Caco-2 (cell line): ENCODE measurements around the gene PPP1R16B. TPM values are rescaled to one million over a fixed set of nuclear protein-coding genes. Genes with fewer than 3 reads are reported as not detected.
A peak's percentile ranks its signal among the peaks of the same experiment; 100 is the strongest.

Experiments
- BruUV-seq: library from RNA; stranded (reverse); fragments of 400-500 nt; replicated peaks from 2 replicates; lab custom pipeline; 2021; lab: Mats Ljungman, UMichigan
- CTCF ChIA-PET: fragments of 300-600 bp; sonication (Branson Sonifier 250); formaldehyde crosslinking; loops from one replicate; lab custom pipeline; 2022; ENCODE audit warnings: antibody characterized with exemption; lab: Charles Lee
- POLR2A ChIA-PET: fragments of 300-600 bp; sonication (Branson Sonifier 250); formaldehyde crosslinking; loops from one replicate; lab custom pipeline; 2022; ENCODE audit warnings: antibody characterized with exemption; lab: Charles Lee
- DNase-seq, 2 experiments: peaks; one replicate each; pipeline versions ENCODE4 v3.0.0 to v3.0.0-alpha.2; 2020 to 2022
- H3K27me3 ChIP-seq: replicated peaks from 2 replicates; pipeline ENCODE4 v1.6.0; 2011; ENCODE audit warnings: low read length; ENCODE audit not compliant: control insufficient read depth, insufficient read depth
- H3K36me3 ChIP-seq: 2 replicates; pipeline ENCODE4 v1.5.1; 2011; ENCODE audit warnings: low read length; ENCODE audit not compliant: control insufficient read depth, insufficient read depth
- H3K4me1 ChIP-seq: fragments of 250-450 bp; sonication (Bioruptor Pico); 2 replicates; pipeline ENCODE4 v1.5.1; 2020; ENCODE audit warnings: mild to moderate bottlenecking
- H3K4me3 ChIP-seq: 2 replicates; pipeline ENCODE4 v1.5.1; 2011; ENCODE audit warnings: low read depth, mild to moderate bottlenecking, control low read depth, low read length
- H3K9me3 ChIP-seq: fragments of 250-450 bp; sonication (Bioruptor Pico); 2 replicates; pipeline ENCODE4 v1.5.1; 2020; ENCODE audit warnings: mild to moderate bottlenecking, moderate library complexity
- H3K27ac Mint-ChIP-seq: one replicate; pipeline ENCODE4 v1.8.0; 2022; ENCODE audit warnings: mixed read lengths; ENCODE audit not compliant: unreplicated experiment
- H3K27me3 Mint-ChIP-seq: one replicate; pipeline ENCODE4 v1.8.0; 2022; ENCODE audit warnings: mixed read lengths; ENCODE audit not compliant: insufficient read depth, unreplicated experiment
- H3K36me3 Mint-ChIP-seq: one replicate; pipeline ENCODE4 v1.8.0; 2022; ENCODE audit warnings: mild to moderate bottlenecking, mixed read lengths; ENCODE audit not compliant: insufficient read depth, unreplicated experiment
- H3K4me1 Mint-ChIP-seq: one replicate; pipeline ENCODE4 v1.8.0; 2022; ENCODE audit warnings: low read depth, mixed read lengths; ENCODE audit not compliant: unreplicated experiment
- H3K4me3 Mint-ChIP-seq: one replicate; pipeline ENCODE4 v1.8.0; 2022; ENCODE audit warnings: mild to moderate bottlenecking, moderate library complexity, mixed read lengths; ENCODE audit not compliant: unreplicated experiment
- H3K9me3 Mint-ChIP-seq: one replicate; pipeline ENCODE4 v1.8.0; 2022; ENCODE audit warnings: mixed read lengths; ENCODE audit not compliant: unreplicated experiment
- CTCF ChIP-seq, 2 experiments: fragments of 200-600 bp in 1 of 2; IDR thresholded peaks; 1 replicate in 1 of 2; 2 replicates in 1 of 2; pipeline versions ENCODE4 v1.5.1 to v1.8.0; 2011 to 2022; ENCODE audit warnings: antibody characterized with exemption in 1 of 2, control low read depth in 1 of 2, inconsistent platforms in 1 of 2, low read depth in 1 of 2, low read length in 1 of 2, mild to moderate bottlenecking in 1 of 2, moderate library complexity in 1 of 2; ENCODE audit not compliant: insufficient read depth in 1 of 2, severe bottlenecking in 1 of 2, unreplicated experiment in 1 of 2
- intact Hi-C: fragments of 100-400 bp; cut with micrococcal nuclease; formaldehyde crosslinking; loops from one replicate; pipeline ENCODE4 v1.10.0; 2022; ENCODE audit not compliant: unreplicated experiment
- total RNA-seq: library from RNA; stranded (reverse); gene quantifications from 2 replicates; pipeline ENCODE4 v1.2.3, GENCODE V29; 2022

The PPP1R16B gene
- total RNA-seq, 1 experiment from 2014 or later: not detected

GRCh38 chr20:38951611-38952010 is 146.1 kb downstream of the PPP1R16B start:
- CTCF ChIA-PET: interaction anchor here (0.6 to 0.7 kb wide), 2 partner anchors 25 to 261 kb away, joined by 3 read pairs; partner anchors contain the start of gene FAM83D
- Mint-ChIP-seq H3K27ac (no peak overlapping the region), H3K4me1 (peaks cover 6% of the 10 kb centered on the region), H3K4me3 (no peak overlapping the region), H3K9me3 (no peaks in the 10 kb centered on the region), H3K36me3 (peaks cover 85% of the 10 kb centered on the region), H3K27me3 (no peaks in the 10 kb centered on the region)
- no peak for DNase-seq
- H3K9me3 ChIP-seq: no peaks in the 10 kb centered on the region
- intact Hi-C loops: no loop called here
- H3K4me3 ChIP-seq: no peak overlapping the region
- POLR2A ChIA-PET: no interaction called here
- no peaks in the 10 kb centered on the region for H3K4me1 ChIP-seq
- peaks cover 18% of the 10 kb centered on the region for H3K36me3 ChIP-seq
- TF ChIP-seq CTCF (IDR thresholded peaks at IDR 0.05; ENCODE audit: insufficient read depth in 1 of 2, low read depth in 1 of 2, low read length in 1 of 2, severe bottlenecking in 1 of 2, unreplicated experiment in 1 of 2): no peak
- no TSS peak for BruUV-seq
- H3K27me3 ChIP-seq: no peaks in the 10 kb centered on the region

GRCh38 chr20:38952153-38952552 is 146.7 kb downstream of the PPP1R16B start:
- peaks cover 79% of the 10 kb centered on the region for H3K36me3 Mint-ChIP-seq
- peaks cover 17% of the 10 kb centered on the region for H3K36me3 ChIP-seq

DNA sequence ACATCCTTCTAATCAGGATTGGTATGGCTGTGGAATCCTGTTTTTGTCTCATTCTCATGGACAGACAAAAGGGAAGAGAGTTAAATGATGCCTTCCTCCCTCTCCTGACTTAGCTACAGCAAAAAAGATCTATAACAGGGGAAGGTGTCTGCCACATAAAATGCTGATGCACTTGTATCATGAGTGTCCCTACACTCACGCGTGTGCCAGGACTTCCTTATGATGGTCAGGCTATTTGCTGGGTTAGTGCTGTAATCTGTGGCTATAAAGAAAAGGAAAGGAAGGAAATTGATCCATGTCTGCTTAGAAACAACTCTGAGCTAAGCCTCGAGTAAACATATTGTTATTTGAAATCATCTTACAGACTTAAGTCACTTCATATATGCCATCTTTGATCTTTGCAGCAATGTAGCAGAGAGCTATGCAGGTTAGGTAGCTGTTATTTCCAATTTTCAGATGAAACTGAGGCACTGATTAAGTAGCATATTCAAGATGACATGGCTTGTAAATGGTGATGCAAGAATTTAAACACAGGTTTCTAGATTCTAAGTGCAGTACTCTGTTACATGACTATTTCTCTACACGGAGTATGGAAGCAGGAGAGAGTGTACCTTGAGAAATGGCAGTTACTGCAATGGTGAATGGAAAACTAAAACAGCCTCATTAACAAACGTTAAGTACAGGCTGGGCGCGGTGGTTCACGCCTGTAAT is 148.3 kb downstream of the PPP1R16B start:
- peaks cover 6% of the 10 kb centered on the region for H3K4me1 Mint-ChIP-seq
- Histone ChIP-seq H3K9me3 (no peaks in the 10 kb centered on the region), H3K27me3 (no peaks in the 10 kb centered on the region), H3K36me3 (peaks cover 11% of the 10 kb centered on the region), H3K4me3 (no peak overlapping the region), H3K4me1 (no peaks in the 10 kb centered on the region)
- peaks cover 65% of the 10 kb centered on the region for H3K36me3 Mint-ChIP-seq
- POLR2A ChIA-PET: interaction anchor here (1.0 to 1.4 kb wide), 2 partner anchors 8 to 28 kb away, joined by 3 to 6 read pairs; partner anchors contain the start of genes DHX35 and FAM83D
- no TSS peak for BruUV-seq
- no peaks in the 10 kb centered on the region for H3K9me3 Mint-ChIP-seq
- TF ChIP-seq CTCF (IDR thresholded peaks at IDR 0.05; ENCODE audit: insufficient read depth in 1 of 2, low read depth in 1 of 2, low read length in 1 of 2, severe bottlenecking in 1 of 2, unreplicated experiment in 1 of 2): no peak
- H3K4me3 Mint-ChIP-seq: no peak overlapping the region
- no peak overlapping the region for H3K27ac Mint-ChIP-seq
- intact Hi-C loops: no loop called here
- H3K27me3 Mint-ChIP-seq: no peaks in the 10 kb centered on the region
- CTCF ChIA-PET: interaction anchor here (0.7 to 1.7 kb wide), 3 partner anchors 8 to 62 kb away, joined by 3 to 6 read pairs (median 5); partner anchors contain the start of genes DHX35 and FAM83D
- DNase-seq: no peak

More at GRCh38 chr20:38952153-38952552, 146.7 kb downstream of the PPP1R16B start:
- Mint-ChIP-seq H3K27me3 (no peaks in the 10 kb centered on the region), H3K27ac (no peak overlapping the region), H3K4me1 (peaks cover 6% of the 10 kb centered on the region), H3K9me3 (no peaks in the 10 kb centered on the region), H3K4me3 (no peak overlapping the region)
- ChIA-PET POLR2A (no interaction called here), CTCF (interaction anchor here (0.6 to 0.7 kb wide), 2 partner anchors 26 to 262 kb away, joined by 3 read pairs; partner anchors contain the start of gene FAM83D)
- TF ChIP-seq CTCF (IDR thresholded peaks at IDR 0.05; ENCODE audit: insufficient read depth in 1 of 2, low read depth in 1 of 2, low read length in 1 of 2, severe bottlenecking in 1 of 2, unreplicated experiment in 1 of 2): no peak
- Histone ChIP-seq H3K27me3 (no peaks in the 10 kb centered on the region), H3K9me3 (no peaks in the 10 kb centered on the region), H3K4me3 (no peak overlapping the region), H3K4me1 (no peaks in the 10 kb centered on the region)
- BruUV-seq: TSS peak; percentile 24
- intact Hi-C loops: no loop called here
- DNase-seq: no peak
